ENCODE measurements around the gene OCA2.

OCA2 gene

DNA sequence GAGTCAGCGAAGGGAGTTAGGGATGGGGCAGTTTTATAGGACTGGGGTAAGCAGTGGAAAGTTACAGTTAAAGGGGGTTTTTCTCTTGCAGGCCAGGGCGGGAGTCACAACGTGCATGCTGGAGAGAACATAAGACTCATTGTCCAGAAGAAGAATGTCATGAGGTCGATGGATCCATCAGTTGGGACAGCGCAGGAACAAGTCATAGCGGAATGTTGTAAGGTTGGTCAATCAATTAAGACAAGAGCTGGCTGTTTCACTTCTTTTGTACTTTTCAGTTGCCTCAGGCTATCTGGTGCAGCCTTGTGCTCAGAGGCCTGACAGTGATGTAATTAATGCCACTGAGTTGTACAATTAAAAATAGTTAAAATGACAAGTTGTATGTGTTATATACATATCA lies 165.6 kb downstream of the OCA2 start:
- DNase-seq: no peak

GRCh38 chr15:27932600-27932999 lies 166.5 kb downstream of the OCA2 start:
- no peak for DNase-seq

DNA sequence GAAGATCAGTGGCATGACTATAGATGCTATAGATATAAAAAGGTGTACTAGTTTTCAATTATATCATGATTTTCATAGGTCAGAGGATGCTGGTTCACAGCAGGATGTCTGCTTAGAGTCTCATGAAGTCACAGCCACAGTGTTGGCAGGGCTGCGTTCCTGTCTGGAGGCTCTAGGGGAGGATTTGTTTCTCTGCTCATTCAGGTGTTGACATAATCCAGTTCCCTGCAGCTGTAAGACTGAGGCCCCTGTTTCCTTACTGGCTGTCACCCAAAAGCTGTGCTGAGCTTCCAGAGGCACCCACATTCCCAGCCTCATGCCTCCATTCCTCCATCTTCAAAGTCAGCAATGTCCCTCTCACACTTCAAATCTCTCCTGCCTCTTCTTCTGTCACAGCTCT lies 170.7 kb downstream of the OCA2 start:
- DNase-seq: no peak

DNA sequence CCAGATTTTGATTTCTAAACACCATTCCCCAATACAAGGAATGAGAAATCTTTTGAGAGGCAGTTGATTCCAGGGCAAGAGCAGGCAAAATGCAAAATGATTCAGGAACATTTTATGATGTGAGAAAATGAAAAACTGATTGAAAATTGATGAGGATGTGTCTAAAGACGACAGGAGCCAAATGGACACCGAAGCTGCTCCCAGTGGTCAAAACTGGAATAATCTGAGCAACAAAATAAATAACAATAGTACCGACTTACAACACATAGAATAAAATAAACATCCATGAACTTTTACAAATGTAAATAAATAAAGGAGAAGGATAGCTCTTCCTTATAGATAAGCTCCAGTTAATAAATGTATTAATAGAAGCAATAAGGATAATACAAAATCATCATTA lies 186.8 kb downstream of the OCA2 start:
- no peak for DNase-seq

DNA sequence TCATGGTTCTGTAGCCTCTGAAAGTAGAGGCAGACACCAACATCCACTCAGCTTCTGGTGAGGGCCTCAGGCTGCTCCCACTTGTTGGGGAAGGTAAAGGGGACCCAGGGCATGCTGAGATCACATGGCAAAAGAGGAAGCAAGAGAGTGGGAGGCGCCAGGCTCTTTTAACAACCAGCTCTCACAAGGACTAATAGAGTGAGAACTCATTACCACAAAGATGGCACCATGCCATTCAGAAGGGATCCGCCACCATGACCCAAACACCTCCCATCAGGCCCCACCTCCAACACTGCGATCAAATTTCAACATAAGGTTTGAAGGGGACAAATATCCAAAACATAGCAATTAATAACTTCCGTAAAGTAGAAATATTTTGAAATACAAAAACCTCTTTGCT lies 192.3 kb downstream of the OCA2 start:
- no peak for DNase-seq

GRCh38 chr15:27903405-27903804 lies 195.7 kb downstream of the OCA2 start:
- no peak for DNase-seq

- no peak for DNase-seq
These were observed 196.3 kb downstream of the OCA2 start for GRCh38 chr15:27902680-27903385.

DNA sequence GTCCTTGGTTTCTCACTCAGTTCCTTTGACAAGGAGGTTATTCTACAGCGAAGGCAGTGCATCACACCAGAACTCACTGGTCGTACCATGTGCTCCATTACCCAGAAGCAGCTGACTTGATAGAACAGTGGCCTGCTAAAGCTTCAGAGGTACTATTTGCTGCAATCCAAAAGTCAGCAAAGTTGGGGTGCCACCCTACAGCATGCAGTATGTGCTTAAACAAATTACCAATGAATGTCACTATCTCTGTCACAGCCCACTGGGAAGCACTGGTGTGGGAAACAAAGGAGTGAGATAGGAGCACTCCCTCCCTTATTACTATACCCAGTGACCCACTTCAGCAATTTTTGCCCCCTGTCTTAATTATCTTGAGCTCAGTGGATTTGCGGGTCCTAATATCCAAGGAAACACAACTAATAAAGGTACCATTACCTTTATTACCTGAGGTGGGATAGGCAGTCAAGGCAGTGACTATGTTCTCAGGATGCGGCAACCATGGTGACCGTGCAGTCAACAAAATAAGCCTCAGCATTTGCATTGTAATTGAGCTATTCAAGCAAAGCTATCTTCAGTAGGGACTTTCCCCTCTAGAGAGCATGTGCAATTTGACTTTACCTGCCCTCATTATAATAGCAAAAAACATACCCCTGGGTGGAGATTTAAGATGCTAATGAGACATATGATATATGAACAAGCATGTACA lies 199.4 kb downstream of the OCA2 start:
- DNase-seq: no peak

DNA sequence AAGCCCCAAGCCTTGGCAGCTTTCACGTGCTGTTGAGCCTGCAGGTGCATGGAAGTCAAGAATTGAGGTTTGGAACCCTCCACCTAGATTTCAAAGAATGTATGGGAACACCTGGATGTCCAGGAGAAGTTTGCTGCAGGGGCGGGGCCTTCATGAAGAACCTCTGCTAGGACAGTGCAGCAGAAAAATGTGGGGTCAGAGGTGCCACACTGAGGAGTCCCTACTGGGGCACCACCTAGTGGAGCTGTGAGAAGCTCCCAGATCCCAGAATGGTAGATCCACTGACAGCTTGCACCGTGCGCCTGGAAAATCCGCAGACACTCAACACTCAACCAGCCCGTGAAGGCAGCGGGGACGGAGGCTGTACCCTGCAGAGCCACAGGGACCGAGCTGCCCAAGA lies 201.6 kb downstream of the OCA2 start:
- no peak for DNase-seq

DNA sequence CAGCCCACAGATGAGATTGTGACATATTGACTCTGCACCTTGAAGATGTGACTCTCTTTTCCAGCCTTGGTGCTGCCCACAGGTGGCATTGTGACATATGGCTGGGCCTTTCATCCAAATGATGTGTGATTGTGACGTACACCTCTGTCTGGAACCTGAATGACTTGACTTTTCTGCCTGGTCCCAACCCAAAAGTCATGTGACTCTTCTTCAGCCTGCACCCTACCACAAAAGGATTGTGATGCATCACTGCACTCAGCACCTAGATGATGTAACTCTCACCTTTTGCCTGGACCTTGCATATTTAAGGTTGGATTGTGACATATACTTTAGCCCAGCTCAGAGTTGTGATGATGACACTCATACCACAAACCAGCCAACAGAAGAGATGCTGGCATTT lies 204.5 kb downstream of the OCA2 start:
- DNase-seq: no peak

DNA sequence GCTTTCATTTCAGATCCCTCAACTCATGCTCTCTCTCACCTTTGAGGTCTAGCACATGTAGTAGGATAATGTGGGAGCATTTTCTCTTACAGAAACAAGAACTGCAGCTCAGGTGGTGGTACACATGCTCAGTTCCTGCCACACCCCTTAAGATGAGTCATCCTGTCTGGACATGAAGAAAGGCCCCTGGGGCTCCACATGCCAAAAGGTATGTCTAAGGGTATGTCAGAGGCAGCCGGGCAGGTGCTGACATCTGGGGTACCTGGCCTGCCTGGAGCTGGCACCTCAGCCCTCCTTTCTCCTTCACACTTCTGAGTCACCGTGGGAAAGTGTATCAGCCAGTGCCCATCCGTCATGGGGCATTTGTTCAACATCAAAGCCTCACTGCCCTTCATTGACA lies 209.9 kb downstream of the OCA2 start:
- DNase-seq: no peak

GRCh38 chr15:27885201-27885600 lies 213.9 kb downstream of the OCA2 start:
- no peak for DNase-seq

DNA sequence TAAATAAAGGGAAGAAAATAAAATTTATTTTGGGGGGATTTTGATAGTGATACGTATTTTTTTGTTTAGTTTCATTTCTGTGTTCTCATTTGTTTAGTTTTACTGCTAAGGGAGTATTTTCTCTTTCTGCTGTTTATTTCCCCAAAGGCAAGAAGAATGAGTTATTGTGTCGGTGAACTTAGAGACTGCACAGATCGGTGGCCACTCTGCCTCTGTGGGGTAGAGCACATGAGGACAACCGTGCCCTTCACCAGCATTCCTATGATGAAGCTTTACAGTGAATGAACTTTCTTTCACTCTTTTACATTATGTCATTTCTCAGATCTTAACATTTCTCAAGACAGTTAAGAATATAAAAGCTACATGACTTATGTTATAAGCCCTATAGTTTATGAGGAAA lies 214.4 kb downstream of the OCA2 start:
- DNase-seq: no peak

DNA sequence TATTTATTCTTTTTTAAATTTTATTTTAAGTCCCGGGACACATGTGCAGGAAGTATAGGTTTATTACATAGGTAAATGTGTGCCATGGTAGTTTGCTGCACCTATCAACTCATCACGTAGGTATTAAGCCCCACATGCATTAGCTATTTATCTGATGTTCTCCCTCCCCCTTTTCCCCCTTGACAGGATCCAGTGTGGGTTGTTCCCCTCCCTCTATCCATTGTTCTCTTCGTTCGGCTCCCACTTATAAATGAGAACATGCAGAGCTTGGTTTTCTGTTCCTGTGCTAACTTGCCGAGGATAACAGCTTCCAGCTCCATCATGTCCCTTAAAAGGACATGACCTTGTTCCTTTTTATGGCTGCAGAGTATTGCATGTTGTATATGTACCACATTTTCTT lies 220.3 kb downstream of the OCA2 start:
- DNase-seq: no peak

- DNase-seq: no peak
These were observed 225.3 kb downstream of the OCA2 start for GRCh38 chr15:27873828-27874227.

GRCh38 chr15:27873039-27873438 lies 226.1 kb downstream of the OCA2 start:
- no peak for DNase-seq

DNA sequence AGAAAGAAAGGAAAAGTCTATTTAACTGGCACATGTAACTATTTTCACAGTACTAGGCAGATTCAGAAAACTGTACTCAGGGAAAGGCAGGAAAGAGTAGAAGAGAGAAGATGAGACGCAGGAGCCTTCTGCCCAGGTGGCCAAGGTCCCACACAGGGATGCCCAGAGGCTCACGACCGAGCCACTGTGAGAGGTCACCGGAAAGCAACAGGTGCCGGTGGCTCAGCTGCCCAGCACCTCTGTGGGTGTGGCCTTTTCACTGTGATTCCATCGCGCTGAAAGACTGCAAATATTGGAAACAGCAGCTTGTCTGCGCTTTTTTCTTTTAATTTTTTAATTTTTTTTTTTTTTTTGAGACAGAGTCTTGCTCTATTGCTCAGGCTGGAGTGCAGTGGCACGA lies 226.8 kb downstream of the OCA2 start:
- no peak for DNase-seq

DNA sequence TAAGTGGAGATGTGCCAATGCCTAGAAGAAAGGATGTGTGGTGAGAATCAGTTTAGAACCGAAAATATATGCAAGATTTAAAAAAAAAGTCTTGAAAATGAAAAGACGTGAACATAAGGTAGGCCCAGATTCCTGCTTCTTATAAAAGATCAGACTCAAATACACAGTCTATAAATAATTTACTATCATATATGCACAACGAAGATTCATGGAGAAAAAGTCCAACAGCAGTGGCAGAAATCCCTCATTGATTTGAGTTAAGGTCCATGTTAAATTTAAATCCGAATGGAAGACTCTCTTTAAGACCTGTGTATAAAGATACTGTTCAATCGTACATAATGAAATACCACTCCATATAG lies 227.2 kb downstream of the OCA2 start:
- DNase-seq: no peak

GRCh38 chr15:27871078-27871901 lies 227.8 kb downstream of the OCA2 start:
- DNase-seq: no peak

GRCh38 chr15:27870320-27870719 lies 228.8 kb downstream of the OCA2 start:
- no peak for DNase-seq

DNA sequence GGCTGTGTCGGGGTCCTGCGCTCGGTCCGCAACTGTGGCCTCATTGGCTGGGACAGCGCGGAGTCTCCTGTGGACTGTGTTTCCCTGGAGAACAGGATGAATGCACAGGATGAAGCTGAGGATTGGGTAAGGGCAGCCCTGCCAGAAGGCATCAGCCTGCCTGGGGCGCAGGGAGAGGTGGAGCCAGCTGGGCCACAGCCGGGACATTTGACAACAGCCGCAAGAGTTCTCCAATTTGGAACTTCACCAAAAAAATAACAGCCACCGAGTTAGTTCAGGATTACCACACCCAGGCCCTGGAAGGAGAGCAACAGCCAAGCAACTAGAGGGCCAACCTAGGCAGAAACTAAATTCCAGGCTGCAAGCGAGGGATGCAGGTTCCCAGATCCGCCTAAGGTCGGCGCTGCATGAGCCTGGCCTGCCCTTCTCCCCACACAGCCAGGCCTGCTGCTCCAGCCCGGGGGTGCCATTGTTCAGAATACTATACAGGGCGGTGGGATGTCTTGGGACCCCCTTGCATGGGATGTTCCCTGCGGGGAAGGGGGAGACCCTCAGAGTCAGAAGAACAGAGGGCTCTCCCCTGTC lies 229.3 kb downstream of the OCA2 start:
- no peak for DNase-seq

GRCh38 chr15:27868828-27869404 lies 230.2 kb downstream of the OCA2 start:
- no peak for DNase-seq

GRCh38 chr15:27867861-27868260 lies 231.3 kb downstream of the OCA2 start:
- no peak for DNase-seq

Measured in suppressor macrophage treated with lipopolysaccharide for 4 hours (primary cell).